Neural crest cell (in vitro differentiated cells): Measurements from ENCODE around the gene PTMS. TPM values are rescaled to one million over a fixed set of nuclear protein-coding genes. Genes with fewer than 3 reads are reported as not detected.

Source experiments
- DNase-seq: peaks from one replicate; pipeline ENCODE4 v3.0.0; 2021; ENCODE audit warnings: low read depth, mixed read lengths, low spot score
- H3K27ac Mint-ChIP-seq: one replicate; pipeline ENCODE4 v1.8.0; 2021; ENCODE audit warnings: mild to moderate bottlenecking, mixed read lengths; ENCODE audit not compliant: unreplicated experiment
- H3K27me3 Mint-ChIP-seq: 2 replicates; pipeline ENCODE4 v1.8.0; 2021; ENCODE audit warnings: low read depth, mild to moderate bottlenecking, mixed read lengths
- H3K36me3 Mint-ChIP-seq: 2 replicates; pipeline ENCODE4 v1.8.0; 2021; ENCODE audit warnings: low read depth, mild to moderate bottlenecking, mixed read lengths
- H3K4me1 Mint-ChIP-seq: 2 replicates; pipeline ENCODE4 v1.8.0; 2021; ENCODE audit warnings: mixed read lengths
- H3K4me3 Mint-ChIP-seq: one replicate; pipeline ENCODE4 v1.8.0; 2021; ENCODE audit warnings: mild to moderate bottlenecking, mixed read lengths
- H3K9me3 Mint-ChIP-seq: 2 replicates; pipeline ENCODE4 v1.8.0; 2021; ENCODE audit warnings: mixed read lengths
- total RNA-seq: library from RNA; stranded (reverse); gene quantifications from 2 replicates; pipeline ENCODE4 v1.2.1, GENCODE V29; 2021
- TF ChIP-seq, protein P1 (sequence below): fragments of 200-600 bp; sonication (generic); conservative IDR thresholded peaks from 2 replicates; pipeline ENCODE4 v1.5.0; 2021; ENCODE audit warnings: antibody characterized with exemption, mild to moderate bottlenecking

Gene PTMS
- total RNA-seq, 1 donor from 2014 or later = 669 TPM

DNA sequence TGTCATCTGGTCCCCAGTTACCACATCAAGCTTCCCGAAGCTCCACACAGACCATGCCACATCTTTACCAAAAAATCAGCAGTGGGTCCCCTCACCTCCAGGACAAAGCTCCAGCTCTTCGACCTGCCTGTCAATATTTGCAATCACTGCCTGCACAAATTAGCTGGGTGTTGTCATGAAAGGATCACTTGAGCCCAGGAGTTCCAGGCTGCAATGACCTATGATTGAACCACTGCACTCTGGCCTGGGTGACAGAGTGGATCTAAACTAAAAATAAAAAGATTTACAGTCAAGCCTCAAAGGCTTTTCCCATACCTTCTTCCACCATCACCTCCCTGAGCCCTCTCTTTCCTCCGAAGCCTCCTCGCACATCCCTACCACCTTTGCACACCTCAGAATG lies 30.4 kb downstream of the PTMS start:
- Mint-ChIP-seq H3K4me1 (peaks cover 21% of the 10 kb centered on the region), H3K27me3 (no peaks in the 10 kb centered on the region), H3K4me3 (no peak overlapping the region), H3K27ac (no peak overlapping the region), H3K36me3 (no peaks in the 10 kb centered on the region), H3K9me3 (no peaks in the 10 kb centered on the region)
- TF ChIP-seq, protein P1, sequence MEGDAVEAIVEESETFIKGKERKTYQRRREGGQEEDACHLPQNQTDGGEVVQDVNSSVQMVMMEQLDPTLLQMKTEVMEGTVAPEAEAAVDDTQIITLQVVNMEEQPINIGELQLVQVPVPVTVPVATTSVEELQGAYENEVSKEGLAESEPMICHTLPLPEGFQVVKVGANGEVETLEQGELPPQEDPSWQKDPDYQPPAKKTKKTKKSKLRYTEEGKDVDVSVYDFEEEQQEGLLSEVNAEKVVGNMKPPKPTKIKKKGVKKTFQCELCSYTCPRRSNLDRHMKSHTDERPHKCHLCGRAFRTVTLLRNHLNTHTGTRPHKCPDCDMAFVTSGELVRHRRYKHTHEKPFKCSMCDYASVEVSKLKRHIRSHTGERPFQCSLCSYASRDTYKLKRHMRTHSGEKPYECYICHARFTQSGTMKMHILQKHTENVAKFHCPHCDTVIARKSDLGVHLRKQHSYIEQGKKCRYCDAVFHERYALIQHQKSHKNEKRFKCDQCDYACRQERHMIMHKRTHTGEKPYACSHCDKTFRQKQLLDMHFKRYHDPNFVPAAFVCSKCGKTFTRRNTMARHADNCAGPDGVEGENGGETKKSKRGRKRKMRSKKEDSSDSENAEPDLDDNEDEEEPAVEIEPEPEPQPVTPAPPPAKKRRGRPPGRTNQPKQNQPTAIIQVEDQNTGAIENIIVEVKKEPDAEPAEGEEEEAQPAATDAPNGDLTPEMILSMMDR = no peak
- DNase-seq = no peak

DNA sequence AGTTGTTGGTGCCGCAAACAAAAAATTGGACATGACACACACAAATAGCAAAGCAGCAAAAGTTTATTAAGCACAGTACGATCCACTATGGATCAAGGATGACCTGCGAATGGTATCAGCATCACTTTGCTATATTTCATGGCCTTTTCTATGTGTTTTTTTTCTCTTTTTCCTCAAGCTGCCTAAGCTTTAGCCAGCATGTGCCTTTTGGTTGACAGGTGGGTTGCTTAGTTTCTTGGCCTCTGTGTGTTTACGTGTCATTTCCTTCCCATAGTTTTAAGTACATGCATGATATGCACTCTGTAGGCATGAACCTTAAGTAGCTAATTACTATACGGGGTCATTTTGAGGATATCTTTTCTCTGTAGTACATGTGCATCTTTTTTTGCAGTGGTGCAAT lies 33.0 kb downstream of the PTMS start:
- H3K27ac Mint-ChIP-seq = no peak overlapping the region
- peaks cover 2% of the 10 kb centered on the region for H3K9me3 Mint-ChIP-seq
- TF ChIP-seq, protein P1 = no peak
- H3K4me3 Mint-ChIP-seq = no peak overlapping the region
- H3K4me1 Mint-ChIP-seq = no peaks in the 10 kb centered on the region
- H3K27me3 Mint-ChIP-seq = no peaks in the 10 kb centered on the region
- no peak for DNase-seq
- H3K36me3 Mint-ChIP-seq = peaks cover 1% of the 10 kb centered on the region

DNA sequence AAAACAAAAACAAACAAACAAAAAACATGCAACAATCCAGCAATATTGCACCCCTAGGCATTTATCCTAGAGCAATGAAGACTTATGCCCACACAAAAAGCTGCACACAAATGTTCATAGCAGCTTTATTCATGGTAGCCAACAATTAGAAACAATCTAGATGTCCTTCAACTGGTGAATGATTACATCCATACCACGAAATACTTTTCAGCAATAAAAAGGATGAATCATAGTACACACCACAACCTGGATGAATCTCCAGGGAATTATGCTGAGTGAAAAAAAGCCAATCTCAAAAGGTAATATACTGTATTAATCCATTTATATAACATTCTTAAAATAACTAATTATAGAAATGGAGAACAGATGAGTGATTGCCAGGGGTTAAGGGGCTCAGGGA lies 41.0 kb downstream of the PTMS start:
- Mint-ChIP-seq H3K27me3 (no peaks in the 10 kb centered on the region), H3K36me3 (peaks cover 2% of the 10 kb centered on the region), H3K4me3 (no peak overlapping the region), H3K27ac (no peak overlapping the region), H3K4me1 (peaks cover 8% of the 10 kb centered on the region), H3K9me3 (peaks cover 3% of the 10 kb centered on the region)
- TF ChIP-seq, protein P1 = no peak
- DNase-seq = no peak

DNA sequence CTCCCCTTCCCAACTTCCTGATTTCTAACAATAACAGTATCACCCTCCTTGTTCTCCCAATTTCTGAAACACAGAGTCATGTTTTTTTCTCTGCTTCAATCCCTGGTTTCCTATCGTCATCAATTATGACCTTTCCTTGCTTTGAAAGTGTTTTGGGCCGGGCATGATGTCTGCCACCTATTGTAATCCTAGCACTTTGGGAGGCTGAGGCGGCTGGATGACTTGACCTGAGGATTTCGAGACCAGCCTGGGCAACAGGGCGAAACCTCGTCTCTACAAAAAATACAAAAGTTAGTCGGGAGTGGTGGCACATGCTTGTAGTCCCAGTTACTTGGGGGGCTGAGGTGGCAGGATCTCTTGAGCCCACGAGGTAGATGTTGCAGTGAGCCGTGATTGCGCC lies 42.9 kb downstream of the PTMS start:
- H3K27ac Mint-ChIP-seq = no peak overlapping the region
- DNase-seq = no peak

DNA sequence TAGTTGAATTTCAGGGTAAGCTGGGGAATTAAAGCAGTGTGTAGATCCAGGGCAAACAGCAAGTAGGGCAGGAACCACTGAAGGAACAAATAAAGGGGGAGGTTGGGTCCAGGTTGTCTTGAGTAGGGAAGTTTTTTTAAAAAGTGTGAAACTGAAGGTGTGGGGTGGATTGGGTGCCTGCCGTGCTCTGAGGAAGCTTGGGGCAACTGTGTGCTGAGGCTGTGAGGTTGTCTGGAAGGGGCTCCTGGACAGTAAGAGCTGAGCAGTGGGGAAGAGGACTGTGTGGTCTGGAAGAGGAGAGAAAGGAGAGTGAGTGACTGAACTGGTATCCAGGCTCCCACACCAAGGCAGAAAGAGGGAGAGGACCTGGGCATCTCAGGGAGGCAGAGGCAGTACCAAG lies 44.6 kb downstream of the PTMS start:
- no peak for DNase-seq
- no peak overlapping the region for H3K27ac Mint-ChIP-seq
- no peaks in the 10 kb centered on the region for H3K27me3 Mint-ChIP-seq

More for the DNA sequence above, 42.9 kb downstream of the PTMS start:
- TF ChIP-seq, protein P1 = no peak
- no peaks in the 10 kb centered on the region for H3K27me3 Mint-ChIP-seq
- H3K36me3 Mint-ChIP-seq = peaks cover 2% of the 10 kb centered on the region
- peaks cover 13% of the 10 kb centered on the region for H3K4me1 Mint-ChIP-seq
- no peak overlapping the region for H3K4me3 Mint-ChIP-seq
- peaks cover 2% of the 10 kb centered on the region for H3K9me3 Mint-ChIP-seq

More for the DNA sequence above, 44.6 kb downstream of the PTMS start:
- TF ChIP-seq, protein P1 = no peak
- no peak overlapping the region for H3K4me3 Mint-ChIP-seq
- no peaks in the 10 kb centered on the region for H3K9me3 Mint-ChIP-seq
- H3K36me3 Mint-ChIP-seq = no peaks in the 10 kb centered on the region
- peaks cover 16% of the 10 kb centered on the region for H3K4me1 Mint-ChIP-seq
